H1 (cell line): ENCODE measurements around the gene ZBTB7A. TPM values are rescaled to one million over a fixed set of nuclear protein-coding genes. Genes with fewer than 3 reads are reported as not detected.

Source experiments
- CTCF ChIA-PET: fragments of 300-600 bp; sonication (Branson Sonifier 250); formaldehyde crosslinking; loops from one replicate; lab custom pipeline; 2021; ENCODE audit not compliant: partially characterized antibody; lab: Charles Lee
- POLR2A ChIA-PET: fragments of 300-600 bp; sonication (Branson Sonifier 250); formaldehyde crosslinking; loops from one replicate; lab custom pipeline; 2021; ENCODE audit warnings: inconsistent platforms; ENCODE audit not compliant: partially characterized antibody; lab: Charles Lee
- DNase-seq, 2 experiments: peaks; one replicate each; pipeline versions ENCODE4 v3.0.0 to v3.0.0-alpha.2; 2010 to 2022; ENCODE audit warnings: low spot score in 2 of 2, low read depth in 1 of 2, mixed read lengths in 1 of 2
- FAIRE-seq: peaks from 2 replicates; lab custom pipeline; 2011; peaks lifted over from hg19 to GRCh38; lab: Jason Lieb, UNC
- H2AFZ ChIP-seq: 2 replicates; pipeline ENCODE4 v1.8.1; 2012; ENCODE audit warnings: low read length, inconsistent platforms
- H2AK5ac ChIP-seq: 2 replicates; pipeline ENCODE4 v1.6.1; 2013; ENCODE audit warnings: low read depth, low read length
- H2BK120ac ChIP-seq: replicated peaks from 2 replicates; pipeline ENCODE3; 2013; ENCODE audit warnings: low read depth, low read length, inconsistent platforms
- H2BK12ac ChIP-seq: 2 replicates; pipeline ENCODE4 v1.6.1; 2013; ENCODE audit warnings: low read depth, low read length
- H2BK15ac ChIP-seq: 2 replicates; pipeline ENCODE4 v1.6.1; 2013; ENCODE audit warnings: low read length
- H2BK20ac ChIP-seq: 2 replicates; pipeline ENCODE4 v1.6.1; 2013; ENCODE audit warnings: low read length
- H2BK5ac ChIP-seq: 2 replicates; pipeline ENCODE4 v1.6.1; 2013; ENCODE audit warnings: low read depth, low read length
- H3K14ac ChIP-seq: 2 replicates; pipeline ENCODE4 v1.6.1; 2013; ENCODE audit warnings: inconsistent platforms; ENCODE audit not compliant: insufficient read length
- H3K18ac ChIP-seq: 2 replicates; pipeline ENCODE4 v1.6.1; 2013; ENCODE audit warnings: low read length; ENCODE audit errors: extremely low read depth
- H3K23ac ChIP-seq: 2 replicates; pipeline ENCODE4 v1.6.1; 2013; ENCODE audit warnings: inconsistent platforms; ENCODE audit not compliant: insufficient read length
- H3K23me2 ChIP-seq: 2 replicates; pipeline ENCODE4 v1.6.1; 2013; ENCODE audit warnings: low read depth, low read length
- H3K27ac ChIP-seq: 2 replicates; pipeline ENCODE4 v1.6.1; 2011; ENCODE audit warnings: low read depth, low read length, inconsistent platforms
- H3K27me3 ChIP-seq, 4 experiments: replicated peaks in 1 of 4; 1 replicate in 1 of 4; 2 replicates in 3 of 4; pipeline versions ENCODE4 v1.6.1 to v1.8.1; 2011 to 2013; ENCODE audit warnings: low read length in 3 of 4, mild to moderate bottlenecking in 3 of 4, inconsistent platforms in 2 of 4, mixed read lengths in 2 of 4, moderate library complexity in 1 of 4; ENCODE audit not compliant: control insufficient read depth in 3 of 4, insufficient read depth in 3 of 4; ENCODE audit errors: extremely low read depth in 1 of 4
- H3K36me3 ChIP-seq, 4 experiments: 2 replicates each; pipeline versions ENCODE4 v1.6.1 to v1.8.1; 2011 to 2013; ENCODE audit warnings: mild to moderate bottlenecking in 4 of 4, low read length in 3 of 4, moderate library complexity in 2 of 4, control low read depth in 1 of 4, inconsistent platforms in 1 of 4; ENCODE audit not compliant: insufficient read depth in 4 of 4, control insufficient read depth in 2 of 4
- H3K4ac ChIP-seq: replicated peaks from 2 replicates; pipeline ENCODE3; 2013; ENCODE audit warnings: low read length, low read depth, mixed read lengths, inconsistent platforms; ENCODE audit not compliant: insufficient read length
- H3K4me1 ChIP-seq, 4 experiments: replicated peaks in 1 of 4; 1 replicate in 1 of 4; 2 replicates in 3 of 4; pipeline versions ENCODE4 v1.6.1 to v1.8.1; 2011 to 2013; ENCODE audit warnings: low read length in 3 of 4, inconsistent platforms in 2 of 4, mixed read lengths in 1 of 4; ENCODE audit not compliant: insufficient read depth in 4 of 4, control insufficient read depth in 3 of 4
- H3K4me2 ChIP-seq, 2 experiments: 2 replicates each; pipeline versions ENCODE4 v1.6.1 to v1.8.1; 2011 to 2013; ENCODE audit warnings: low read depth in 2 of 2, low read length in 2 of 2, control low read depth in 1 of 2, inconsistent platforms in 1 of 2, mild to moderate bottlenecking in 1 of 2; ENCODE audit not compliant: insufficient read depth in 1 of 2
- H3K4me3 ChIP-seq, 4 experiments: fragments of 200-600, 300-600 bp in 1 of 4; sonication (generic), shearing (Covaris generic), sonication (Bioruptor Twin) in 1 of 4; 2 replicates each; pipeline versions ENCODE4 v1.5.1 to v1.8.1; 2011 to 2016; ENCODE audit warnings: low read length in 4 of 4, low read depth in 3 of 4, control low read depth in 2 of 4, inconsistent platforms in 2 of 4, mild to moderate bottlenecking in 2 of 4, mixed read lengths in 1 of 4, moderate library complexity in 1 of 4; ENCODE audit not compliant: insufficient read depth in 2 of 4; ENCODE audit errors: extremely low read depth in 1 of 4
- H3K56ac ChIP-seq: replicated peaks from 2 replicates; pipeline ENCODE3; 2013; ENCODE audit warnings: low read depth, mild to moderate bottlenecking, mixed read lengths, low read length, inconsistent platforms; ENCODE audit not compliant: insufficient read length
- H3K79me1 ChIP-seq: 2 replicates; pipeline ENCODE4 v1.6.1; 2013; ENCODE audit warnings: low read depth, low read length, control low read depth
- H3K79me2 ChIP-seq, 2 experiments: 2 replicates each; pipeline versions ENCODE4 v1.6.1 to v1.8.1; 2012 to 2013; ENCODE audit warnings: low read length in 2 of 2, mild to moderate bottlenecking in 2 of 2, inconsistent platforms in 1 of 2; ENCODE audit not compliant: insufficient read depth in 2 of 2, control insufficient read depth in 1 of 2
- H3K9ac ChIP-seq, 4 experiments: replicated peaks in 1 of 4; 1 replicate in 1 of 4; 2 replicates in 3 of 4; pipeline versions ENCODE4 v1.6.1 to v1.8.1; 2011 to 2013; ENCODE audit warnings: low read depth in 3 of 4, low read length in 3 of 4, control low read depth in 2 of 4, mild to moderate bottlenecking in 2 of 4, moderate library complexity in 2 of 4, inconsistent platforms in 1 of 4; ENCODE audit errors: extremely low read depth in 1 of 4
- H3K9me3 ChIP-seq, 2 experiments: 2 replicates each; pipeline versions ENCODE4 v1.6.1 to v1.8.1; 2012 to 2013; ENCODE audit warnings: mild to moderate bottlenecking in 2 of 2, moderate library complexity in 2 of 2, control low read depth in 1 of 2, inconsistent platforms in 1 of 2, low read depth in 1 of 2, low read length in 1 of 2, mixed read lengths in 1 of 2; ENCODE audit not compliant: insufficient read depth in 2 of 2
- H4K20me1 ChIP-seq, 2 experiments: replicated peaks in 1 of 2; 2 replicates each; pipeline versions ENCODE3 to v1.8.1; 2011 to 2013; ENCODE audit warnings: inconsistent platforms in 2 of 2, low read length in 2 of 2, mild to moderate bottlenecking in 1 of 2; ENCODE audit not compliant: insufficient read depth in 2 of 2, control insufficient read depth in 1 of 2
- H4K5ac ChIP-seq: 2 replicates; pipeline ENCODE4 v1.6.1; 2013; ENCODE audit warnings: low read length, low read depth, mixed read lengths, inconsistent platforms; ENCODE audit not compliant: insufficient read length
- H4K8ac ChIP-seq: 2 replicates; pipeline ENCODE4 v1.8.0; 2013; ENCODE audit warnings: mild to moderate bottlenecking, moderate library complexity, low read length, inconsistent platforms; ENCODE audit not compliant: insufficient read depth; ENCODE audit errors: extremely low read depth
- H4K91ac ChIP-seq: replicated peaks from 2 replicates; pipeline ENCODE3; 2013; ENCODE audit warnings: low read length, mixed read lengths, inconsistent platforms; ENCODE audit not compliant: insufficient read length
- BCL11A ChIP-seq, 2 experiments: IDR thresholded peaks; one replicate each; pipeline ENCODE4 v1.6.1; 2011; ENCODE audit warnings: low read depth in 2 of 2, low read length in 2 of 2, mild to moderate bottlenecking in 2 of 2
- CREB1 ChIP-seq: IDR thresholded peaks from 2 replicates; pipeline ENCODE4 v1.6.1; 2012; ENCODE audit warnings: inconsistent platforms
- EP300 ChIP-seq, 2 experiments: IDR thresholded peaks; 1 replicate in 1 of 2; 2 replicates in 1 of 2; pipeline ENCODE4 v1.6.1; 2011 to 2012; ENCODE audit warnings: low read depth in 2 of 2, low read length in 2 of 2, mild to moderate bottlenecking in 2 of 2, borderline replicate concordance in 1 of 2, inconsistent platforms in 1 of 2, moderate library complexity in 1 of 2
- GABPA ChIP-seq: IDR thresholded peaks from 2 replicates; pipeline ENCODE4 v1.6.1; 2011; ENCODE audit warnings: mild to moderate bottlenecking, low read length, moderate library complexity, borderline replicate concordance; ENCODE audit not compliant: insufficient read depth
- GTF2F1 ChIP-seq: IDR thresholded peaks from 2 replicates; pipeline ENCODE4 v1.6.1; 2012; ENCODE audit warnings: low read depth, low read length, improper control_type of control experiment, borderline replicate concordance
- KDM4A ChIP-seq: IDR thresholded peaks from one replicate; pipeline ENCODE4 v1.7.1; 2012; ENCODE audit warnings: low read depth, mild to moderate bottlenecking, moderate library complexity, low read length, inconsistent platforms; ENCODE audit not compliant: severe bottlenecking
- MAFK ChIP-seq: IDR thresholded peaks from 2 replicates; pipeline ENCODE4 v1.6.1; 2012; ENCODE audit warnings: low read depth, mild to moderate bottlenecking, improper control_type of control experiment, low read length
- SIX5 ChIP-seq: IDR thresholded peaks from 2 replicates; pipeline ENCODE4 v1.6.1; 2011; ENCODE audit warnings: mild to moderate bottlenecking, low read depth, low read length
- TAF7 ChIP-seq: optimal IDR thresholded peaks from 2 replicates; pipeline ENCODE3; 2011; ENCODE audit warnings: low read depth, mild to moderate bottlenecking, inconsistent platforms, low read length, moderate library complexity, borderline replicate concordance
- TCF12 ChIP-seq: IDR thresholded peaks from 2 replicates; pipeline ENCODE4 v1.6.1; 2011; ENCODE audit warnings: low read depth, mild to moderate bottlenecking, low read length
- WGBS, 2 experiments: shearing (Covaris generic) in 1 of 2; methylation state at CpG; one replicate each; pipeline versions ENCODE4 v1.1.6 to v1.1.7; 2013 to 2015; ENCODE audit warnings: low lambda C conversion rate in 2 of 2, mixed read lengths in 2 of 2, inconsistent platforms in 1 of 2, low coverage in 1 of 2, missing lambda C conversion rate in 1 of 2; ENCODE audit not compliant: insufficient replicate concordance in 2 of 2, insufficient coverage in 1 of 2, insufficient read length in 1 of 2; ENCODE audit errors: extremely low coverage in 1 of 2, missing lambda C conversion rate in 1 of 2; 5-methylcytosine and 5-hydroxymethylcytosine counted together
- polyA plus RNA-seq, 7 experiments: library from polyadenylated mRNA; depleted of rRNA in 3 of 7; stranded (reverse) in 5 of 7; unstranded in 2 of 7; fragments of >200 nt in 5 of 7; fragments of 200-250 nt in 2 of 7; gene quantifications; 1 replicate in 5 of 7; 2 replicates in 1 of 7; 4 replicates in 1 of 7; pipeline versions ENCODE4 v1.2.1 to v1.2.3, GENCODE V29; 2011 to 2013; ENCODE audit warnings: missing spikeins in 2 of 7, mixed read lengths in 2 of 7
- total RNA-seq: library from RNA; stranded (reverse); fragmentation: NEBNext Ultra II Directional; extraction: Animal tissue kit (Norgen Biotek cat#: 25700); gene quantifications from 2 replicates; pipeline ENCODE4 v1.2.1, GENCODE V29; 2021
- TF ChIP-seq, protein P1 (sequence below): IDR thresholded peaks from 2 replicates; pipeline ENCODE4 v1.6.1; 2012; ENCODE audit warnings: inconsistent platforms

ZBTB7A gene
- total and polyA plus RNA-seq, 2 of the 8 experiments (the other 6 are each of a cell fraction or from before 2014, with no cell fraction given), result 5.6 to 17.8 TPM

DNA sequence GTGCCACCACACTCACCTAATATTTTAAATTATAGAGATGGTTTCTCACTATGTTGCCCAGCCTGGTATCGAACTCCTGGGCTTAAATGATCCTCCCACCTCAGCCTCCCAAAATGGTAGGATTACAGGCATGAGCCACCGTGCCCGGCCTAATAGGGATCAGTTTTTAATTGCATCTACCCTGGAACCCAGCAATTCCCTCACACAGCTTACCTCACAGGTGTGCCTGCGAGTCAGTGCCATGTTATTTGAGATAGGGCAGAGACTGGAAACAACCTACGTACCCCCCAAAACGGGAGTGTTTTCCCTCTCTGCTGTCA is 42.9 kb upstream of the ZBTB7A start:
- Histone ChIP-seq H3K23me2 (no peaks in the 10 kb centered on the region), H3K4ac (no peak overlapping the region), H3K9ac (no peak overlapping the region), H3K79me1 (peaks cover 7% of the 10 kb centered on the region), H3K18ac (no peak overlapping the region), H2BK15ac (no peak overlapping the region), H3K4me2 (no peak overlapping the region), H4K8ac (no peak overlapping the region), H2AFZ (no peak overlapping the region), H4K20me1 (peaks cover 7 to 14% of the 10 kb centered on the region in 2 experiments), H3K23ac (no peak overlapping the region), H3K56ac (no peak overlapping the region), H2AK5ac (no peak overlapping the region), H3K4me1 (no peaks in the 10 kb centered on the region), H3K14ac (no peak overlapping the region), H4K91ac (no peak overlapping the region), H4K5ac (no peak overlapping the region), H3K36me3 (peaks cover 7 to 67% (median 34%) of the 10 kb centered on the region in 4 experiments), H3K4me3 (no peak overlapping the region), H2BK120ac (no peak overlapping the region), H2BK12ac (no peak overlapping the region), H3K79me2 (no peaks in the 10 kb centered on the region; a peak in 1 of 4 replicates), H2BK5ac (no peak overlapping the region), H3K9me3 (peaks cover 0 to 5% of the 10 kb centered on the region in 2 experiments; a peak in 1 of 4 replicates), H3K27me3 (no peaks in the 10 kb centered on the region), H2BK20ac (no peak overlapping the region), H3K27ac (no peak overlapping the region)
- FAIRE-seq (no peak), DNase-seq (no peak)
- TF ChIP-seq SIX5 (no peak), GABPA (no peak), CREB1 (no peak), MAFK (no peak), EP300 (IDR thresholded peaks at IDR 0.05; ENCODE audit: borderline replicate concordance in 1 of 2, low read depth in 2 of 2, low read length in 2 of 2) (no peak), TCF12 (no peak), KDM4A (no peak), TAF7 (no peak), BCL11A (IDR thresholded peaks at IDR 0.05; ENCODE audit: low read depth in 2 of 2, low read length in 2 of 2) (no peak), GTF2F1 (no peak)
- TF ChIP-seq, protein P1, sequence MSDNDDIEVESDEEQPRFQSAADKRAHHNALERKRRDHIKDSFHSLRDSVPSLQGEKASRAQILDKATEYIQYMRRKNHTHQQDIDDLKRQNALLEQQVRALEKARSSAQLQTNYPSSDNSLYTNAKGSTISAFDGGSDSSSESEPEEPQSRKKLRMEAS, result no peak
- CTCF ChIA-PET, result interaction anchor here (0.6 to 1.8 kb wide), 3 partner anchors 10 to 103 kb away, joined by 3 to 12 read pairs (median 3); no protein-coding TSS in a partner anchor
- POLR2A ChIA-PET, result interaction anchor here (1.1 to 1.8 kb wide), 5 partner anchors 13 to 126 kb away, joined by 3 to 8 read pairs (median 3); partner anchors contain the start of gene EEF2
- 92% methylated on average over 6 of the region's 6 CpGs; no CpG with 5 or more reads in 1 of the 2 experiments for WGBS, 2 experiments
